Hematopoietic multipotent progenitor cell treated with erythropoietin and hydrocortisone succinate and interleukin-3 and kit ligand, for 15 days (in vitro differentiated cells): ENCODE results near the gene NKX6-1.

ENCODE experiments used
- DNase-seq: peaks from one replicate; pipeline ENCODE4 v3.0.0-alpha.2; 2015; ENCODE audit warnings: low spot score

The NKX6-1 gene

GRCh38 chr4:84498935-84499623, at the start of gene NKX6-1:
NKX6-1 (minus strand) TSS chr4:84499292; CDS start chr4:84498228, 1,064 bp downstream.
- DNase-seq = peak; percentile 11

GRCh38 chr4:84547211-84547610, 48.1 kb upstream of the NKX6-1 start:
- DNase-seq = no peak

GRCh38 chr4:84545093-84545492, 46.0 kb upstream of the NKX6-1 start:
- DNase-seq = no peak

GRCh38 chr4:84535901-84536300, 36.8 kb upstream of the NKX6-1 start:
- DNase-seq = no peak

GRCh38 chr4:84531689-84532088, 32.6 kb upstream of the NKX6-1 start:
- DNase-seq = no peak

- DNase-seq = no peak
These were observed 31.8 kb upstream of the NKX6-1 start for GRCh38 chr4:84530871-84531270.

- no peak for DNase-seq
These were observed 31.4 kb upstream of the NKX6-1 start for GRCh38 chr4:84530454-84530853.

- peak; percentile 23 for DNase-seq
These were observed 30.2 kb upstream of the NKX6-1 start for GRCh38 chr4:84529169-84529751.

- no peak for DNase-seq
These were observed 28.3 kb upstream of the NKX6-1 start for GRCh38 chr4:84527391-84527790.

- DNase-seq = no peak
These were observed 16.0 kb upstream of the NKX6-1 start for GRCh38 chr4:84515075-84515474.

GRCh38 chr4:84512277-84512676, 13.2 kb upstream of the NKX6-1 start:
- no peak for DNase-seq

GRCh38 chr4:84511703-84512102, 12.6 kb upstream of the NKX6-1 start:
- DNase-seq = no peak

- DNase-seq = no peak
These were observed 8.8 kb upstream of the NKX6-1 start for GRCh38 chr4:84507941-84508340.

- DNase-seq = no peak
These were observed 5.7 kb upstream of the NKX6-1 start for GRCh38 chr4:84504821-84505220.

- peak; percentile 5 for DNase-seq
These were observed 4.7 kb upstream of the NKX6-1 start for GRCh38 chr4:84503495-84504437.

GRCh38 chr4:84502955-84503373, 3.9 kb upstream of the NKX6-1 start:
- DNase-seq = no peak

GRCh38 chr4:84502333-84502954, 3.4 kb upstream of the NKX6-1 start:
- DNase-seq = no peak

- no peak for DNase-seq
These were observed 2.7 kb upstream of the NKX6-1 start for GRCh38 chr4:84501721-84502267.

- DNase-seq = no peak
These were observed 2.1 kb upstream of the NKX6-1 start for GRCh38 chr4:84501202-84501503.

- DNase-seq = no peak
These were observed 1.5 kb upstream of the NKX6-1 start for GRCh38 chr4:84500386-84501201.

- no peak for DNase-seq
These were observed 511 bp upstream of the NKX6-1 start for GRCh38 chr4:84499624-84499982.
